ENCODE measurements around the gene ADGRL1.

- TF ChIP-seq CTCF (IDR thresholded peaks at IDR 0.05; ENCODE audit: control extremely low read depth in 1 of 3, insufficient read depth in 1 of 3, low read depth in 1 of 3, low read length in 3 of 3): no peak
- 0 out of 2 replicates have a peak, but pooled peaks have one; percentile 4 for TF ChIP-seq POLR2AphosphoS5 (IDR thresholded peaks at IDR 0.05; ENCODE audit: low read depth, low read length)
- no peak for TF ChIP-seq NANOG (IDR thresholded peaks at IDR 0.05; ENCODE audit: insufficient read depth, low read depth, low read length, poor library complexity, severe bottlenecking)
- TF ChIP-seq EP300 (IDR thresholded peaks at IDR 0.05; ENCODE audit: borderline replicate concordance in 1 of 2, low read depth in 2 of 2, low read length in 2 of 2): no peak
- TF ChIP-seq RAD21 (IDR thresholded peaks at IDR 0.05 in 1 of 2, conservative IDR thresholded peaks at IDR 0.05 in 1 of 2; ENCODE audit: low read depth in 2 of 2, low read length in 2 of 2): no peak
- no peak for TF ChIP-seq CEBPB (IDR thresholded peaks at IDR 0.05; ENCODE audit: low read depth, low read length)
- no peak for TF ChIP-seq HDAC2 (IDR thresholded peaks at IDR 0.05; ENCODE audit: borderline replicate concordance in 1 of 2, low read depth in 2 of 2, low read length in 2 of 2)
- TF ChIP-seq GABPA (IDR thresholded peaks at IDR 0.05; ENCODE audit: borderline replicate concordance, insufficient read depth, low read length): no peak
- TF ChIP-seq MAX (IDR thresholded peaks at IDR 0.05): no peak
- TF ChIP-seq JUND (IDR thresholded peaks at IDR 0.05; ENCODE audit: low read length): no peak
- no peak for TF ChIP-seq TAF1 (IDR thresholded peaks at IDR 0.05; ENCODE audit: low read depth, low read length)
- no peak for TF ChIP-seq CHD1 (IDR thresholded peaks at IDR 0.05; ENCODE audit: low read depth, low read length)
- no peak for TF ChIP-seq JUN (IDR thresholded peaks at IDR 0.05; ENCODE audit: low read depth, low read length)
- no peak for TF ChIP-seq POLR2A (IDR thresholded peaks at IDR 0.05; ENCODE audit: control extremely low read depth in 1 of 2, low read depth in 2 of 2, low read length in 2 of 2)
Observed at GRCh38 chr19:14162871-14163297, 43.1 kb downstream of the ADGRL1 start.
